ENCODE data around the gene MPHOSPH8.

DNA sequence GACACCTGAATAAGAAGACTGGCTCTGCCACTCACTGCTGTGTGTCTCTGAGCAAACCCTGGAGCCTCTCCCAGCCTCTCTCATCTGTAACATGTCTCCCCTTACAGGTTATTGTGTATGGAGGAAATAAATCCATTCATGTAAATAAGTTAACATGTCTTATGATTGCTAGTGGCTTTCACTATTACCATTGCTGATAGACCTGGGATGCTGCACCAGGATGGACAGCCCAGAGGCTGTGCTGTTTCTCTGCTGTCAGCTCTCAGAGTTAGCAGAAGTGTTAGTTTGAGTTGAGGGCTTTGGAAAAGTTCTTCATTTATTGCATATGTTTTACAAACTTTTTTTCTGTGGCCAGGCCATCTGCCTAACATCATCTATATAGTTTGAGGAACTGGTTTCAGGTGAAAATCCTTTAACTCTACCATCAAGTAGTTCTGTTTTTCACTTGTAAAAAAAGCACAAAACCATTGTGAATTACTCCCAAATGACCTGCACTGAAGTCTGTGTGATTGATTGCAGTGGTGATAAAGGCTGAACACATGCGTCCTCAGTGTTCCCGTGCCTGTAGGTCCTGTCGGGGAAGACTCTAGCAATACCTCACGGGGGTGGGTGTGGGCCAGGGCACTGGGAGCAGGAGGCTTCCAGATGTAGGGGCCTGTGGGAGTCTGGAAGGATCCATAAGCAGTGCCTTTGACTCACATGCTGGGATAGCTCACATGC is 24.6 kb downstream of the MPHOSPH8 start:
- TF ChIP-seq, protein P1, sequence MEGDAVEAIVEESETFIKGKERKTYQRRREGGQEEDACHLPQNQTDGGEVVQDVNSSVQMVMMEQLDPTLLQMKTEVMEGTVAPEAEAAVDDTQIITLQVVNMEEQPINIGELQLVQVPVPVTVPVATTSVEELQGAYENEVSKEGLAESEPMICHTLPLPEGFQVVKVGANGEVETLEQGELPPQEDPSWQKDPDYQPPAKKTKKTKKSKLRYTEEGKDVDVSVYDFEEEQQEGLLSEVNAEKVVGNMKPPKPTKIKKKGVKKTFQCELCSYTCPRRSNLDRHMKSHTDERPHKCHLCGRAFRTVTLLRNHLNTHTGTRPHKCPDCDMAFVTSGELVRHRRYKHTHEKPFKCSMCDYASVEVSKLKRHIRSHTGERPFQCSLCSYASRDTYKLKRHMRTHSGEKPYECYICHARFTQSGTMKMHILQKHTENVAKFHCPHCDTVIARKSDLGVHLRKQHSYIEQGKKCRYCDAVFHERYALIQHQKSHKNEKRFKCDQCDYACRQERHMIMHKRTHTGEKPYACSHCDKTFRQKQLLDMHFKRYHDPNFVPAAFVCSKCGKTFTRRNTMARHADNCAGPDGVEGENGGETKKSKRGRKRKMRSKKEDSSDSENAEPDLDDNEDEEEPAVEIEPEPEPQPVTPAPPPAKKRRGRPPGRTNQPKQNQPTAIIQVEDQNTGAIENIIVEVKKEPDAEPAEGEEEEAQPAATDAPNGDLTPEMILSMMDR (IDR thresholded peaks at IDR 0.05; ENCODE audit: insufficient read depth, low read depth, low read length): no peak
- TF ChIP-seq EZH2 (IDR thresholded peaks at IDR 0.05; ENCODE audit: insufficient read depth, low read length): no peak
